Endothelial cell (in vitro differentiated cells): ENCODE data around the gene RAB4A. TPM values are rescaled to one million over a fixed set of nuclear protein-coding genes. Genes with fewer than 3 reads are reported as not detected.

ENCODE experiments used
- DNase-seq: peaks from one replicate; pipeline ENCODE4 v3.0.0; 2021; ENCODE audit warnings: low spot score
- H3K27ac Mint-ChIP-seq: one replicate; pipeline ENCODE4 v1.8.0; 2021; ENCODE audit warnings: mixed read lengths, inconsistent platforms; ENCODE audit not compliant: unreplicated experiment
- H3K27me3 Mint-ChIP-seq: one replicate; pipeline ENCODE4 v1.8.0; 2021; ENCODE audit warnings: mild to moderate bottlenecking, moderate library complexity, mixed read lengths, inconsistent platforms; ENCODE audit not compliant: unreplicated experiment
- H3K36me3 Mint-ChIP-seq: one replicate; pipeline ENCODE4 v1.8.0; 2021; ENCODE audit warnings: mild to moderate bottlenecking, low read depth, mixed read lengths, inconsistent platforms; ENCODE audit not compliant: unreplicated experiment
- H3K4me1 Mint-ChIP-seq: one replicate; pipeline ENCODE4 v1.8.0; 2021; ENCODE audit warnings: mild to moderate bottlenecking, mixed read lengths, inconsistent platforms; ENCODE audit not compliant: unreplicated experiment
- H3K4me3 Mint-ChIP-seq: one replicate; pipeline ENCODE4 v1.8.0; 2021; ENCODE audit warnings: mild to moderate bottlenecking, mixed read lengths, inconsistent platforms; ENCODE audit not compliant: unreplicated experiment
- H3K9me3 Mint-ChIP-seq: one replicate; pipeline ENCODE4 v1.8.0; 2021; ENCODE audit warnings: mixed read lengths, inconsistent platforms; ENCODE audit not compliant: unreplicated experiment
- total RNA-seq: library from RNA; stranded (reverse); fragmentation: NEBNext Ultra II Directional; extraction: Animal tissue kit (Norgen Biotek cat#: 25700); gene quantifications from one replicate; pipeline ENCODE4 v1.2.1, GENCODE V29; 2021; ENCODE audit not compliant: unreplicated experiment
- TF ChIP-seq, protein P1 (sequence below): fragments of 200-600 bp; sonication (generic); IDR thresholded peaks from one replicate; pipeline ENCODE4 v1.5.0; 2021; ENCODE audit warnings: antibody characterized with exemption; ENCODE audit not compliant: unreplicated experiment

RAB4A gene
- total RNA-seq, 1 donor from 2014 or later: 80.4 TPM

DNA sequence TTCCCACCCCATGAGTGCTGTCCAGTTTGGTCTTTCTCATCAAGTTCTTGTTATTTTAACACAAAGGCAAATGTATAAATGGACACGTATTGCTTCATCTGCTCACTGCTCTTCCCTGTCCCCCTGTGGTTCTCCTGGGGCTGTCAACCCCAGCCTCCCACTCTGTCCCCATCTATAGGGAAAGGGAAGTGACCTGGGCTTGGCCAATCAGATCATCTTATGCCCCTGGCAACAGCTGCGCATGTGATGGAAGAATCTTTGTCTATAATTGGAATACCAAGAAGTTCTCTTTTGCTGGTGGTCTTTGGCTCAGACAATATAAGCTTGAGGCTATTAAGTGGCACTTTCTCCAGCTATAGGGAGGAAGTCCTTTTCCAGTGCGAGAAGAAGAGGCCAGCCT lies 76.6 kb downstream of the RAB4A start:
- H3K4me3 Mint-ChIP-seq: no peak overlapping the region
- H3K27ac Mint-ChIP-seq: no peak overlapping the region
- H3K9me3 Mint-ChIP-seq: no peaks in the 10 kb centered on the region
- no peak for DNase-seq
- H3K27me3 Mint-ChIP-seq: peaks cover 18% of the 10 kb centered on the region
- TF ChIP-seq, protein P1, sequence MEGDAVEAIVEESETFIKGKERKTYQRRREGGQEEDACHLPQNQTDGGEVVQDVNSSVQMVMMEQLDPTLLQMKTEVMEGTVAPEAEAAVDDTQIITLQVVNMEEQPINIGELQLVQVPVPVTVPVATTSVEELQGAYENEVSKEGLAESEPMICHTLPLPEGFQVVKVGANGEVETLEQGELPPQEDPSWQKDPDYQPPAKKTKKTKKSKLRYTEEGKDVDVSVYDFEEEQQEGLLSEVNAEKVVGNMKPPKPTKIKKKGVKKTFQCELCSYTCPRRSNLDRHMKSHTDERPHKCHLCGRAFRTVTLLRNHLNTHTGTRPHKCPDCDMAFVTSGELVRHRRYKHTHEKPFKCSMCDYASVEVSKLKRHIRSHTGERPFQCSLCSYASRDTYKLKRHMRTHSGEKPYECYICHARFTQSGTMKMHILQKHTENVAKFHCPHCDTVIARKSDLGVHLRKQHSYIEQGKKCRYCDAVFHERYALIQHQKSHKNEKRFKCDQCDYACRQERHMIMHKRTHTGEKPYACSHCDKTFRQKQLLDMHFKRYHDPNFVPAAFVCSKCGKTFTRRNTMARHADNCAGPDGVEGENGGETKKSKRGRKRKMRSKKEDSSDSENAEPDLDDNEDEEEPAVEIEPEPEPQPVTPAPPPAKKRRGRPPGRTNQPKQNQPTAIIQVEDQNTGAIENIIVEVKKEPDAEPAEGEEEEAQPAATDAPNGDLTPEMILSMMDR: no peak
- peaks cover 5% of the 10 kb centered on the region for H3K4me1 Mint-ChIP-seq
- peaks cover 5% of the 10 kb centered on the region for H3K36me3 Mint-ChIP-seq

DNA sequence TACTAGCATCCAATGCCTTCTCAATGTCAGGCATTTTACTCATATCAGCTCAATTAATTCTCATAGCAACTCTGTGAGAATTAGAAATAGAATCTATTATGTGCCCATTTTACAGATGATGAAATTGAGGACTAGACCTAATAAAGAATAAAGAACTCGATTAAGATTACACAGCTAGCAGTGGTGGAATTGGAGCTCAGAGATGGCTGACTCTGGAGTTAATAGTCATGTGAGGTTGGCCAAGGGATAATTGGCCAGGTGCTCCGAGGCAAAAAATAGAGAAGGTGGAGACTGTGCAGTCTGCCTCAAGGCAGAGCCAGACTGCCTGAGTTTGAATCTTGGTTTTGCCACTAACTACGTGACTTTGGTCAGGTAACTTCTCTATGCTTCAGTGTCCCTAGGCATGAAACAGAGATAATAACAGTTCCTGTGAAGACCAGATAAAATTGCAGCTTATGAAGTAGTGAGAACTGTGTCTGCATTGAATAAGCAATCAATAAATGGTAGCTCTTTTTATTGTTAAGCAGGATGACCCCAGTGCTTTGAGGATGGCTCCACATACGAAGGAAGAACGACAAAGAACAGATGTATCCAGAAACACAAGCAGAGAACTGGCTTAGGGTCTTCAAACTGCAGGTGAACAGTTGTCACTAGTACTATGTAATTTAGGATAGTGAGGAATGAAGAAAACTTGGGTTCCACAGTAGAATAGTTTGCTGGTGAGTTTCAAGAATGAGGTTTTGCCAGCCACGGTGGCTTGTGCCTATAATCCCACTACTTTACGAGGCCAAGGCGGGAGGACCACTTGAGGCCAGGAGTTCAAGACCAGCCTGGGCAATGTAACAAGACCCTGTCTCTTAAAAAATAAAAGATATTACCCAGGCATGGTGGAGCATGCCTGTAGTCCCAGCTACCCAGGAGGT lies 78.8 kb downstream of the RAB4A start:
- H3K27ac Mint-ChIP-seq: no peak overlapping the region
- peaks cover 5% of the 10 kb centered on the region for H3K27me3 Mint-ChIP-seq
- H3K9me3 Mint-ChIP-seq: no peaks in the 10 kb centered on the region
- TF ChIP-seq, protein P1: no peak
- H3K4me1 Mint-ChIP-seq: no peaks in the 10 kb centered on the region
- no peak for DNase-seq
- H3K36me3 Mint-ChIP-seq: no peaks in the 10 kb centered on the region
- H3K4me3 Mint-ChIP-seq: no peak overlapping the region

DNA sequence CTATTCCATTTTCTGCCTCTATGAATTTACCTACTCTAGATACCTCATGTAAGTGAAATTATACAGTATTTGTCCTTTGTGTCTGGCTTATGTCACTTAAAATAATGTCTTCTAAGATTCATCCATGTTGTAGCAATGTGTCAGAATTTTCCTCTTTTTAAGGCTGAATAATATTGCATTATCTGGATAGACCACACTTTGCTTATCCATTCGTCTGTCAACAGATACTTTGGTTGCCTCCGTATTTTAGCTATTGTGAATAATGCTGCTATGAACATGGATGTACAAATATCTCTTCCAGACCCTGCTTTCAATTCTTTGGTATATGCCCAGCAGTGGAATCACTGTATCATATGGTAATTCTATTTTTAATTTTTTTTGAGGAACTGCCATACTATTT lies 82.1 kb downstream of the RAB4A start:
- H3K36me3 Mint-ChIP-seq: no peaks in the 10 kb centered on the region
- H3K9me3 Mint-ChIP-seq: no peaks in the 10 kb centered on the region
- DNase-seq: no peak
- TF ChIP-seq, protein P1: no peak
- H3K27ac Mint-ChIP-seq: no peak overlapping the region
- no peaks in the 10 kb centered on the region for H3K27me3 Mint-ChIP-seq
- H3K4me1 Mint-ChIP-seq: no peaks in the 10 kb centered on the region
- H3K4me3 Mint-ChIP-seq: no peak overlapping the region

DNA sequence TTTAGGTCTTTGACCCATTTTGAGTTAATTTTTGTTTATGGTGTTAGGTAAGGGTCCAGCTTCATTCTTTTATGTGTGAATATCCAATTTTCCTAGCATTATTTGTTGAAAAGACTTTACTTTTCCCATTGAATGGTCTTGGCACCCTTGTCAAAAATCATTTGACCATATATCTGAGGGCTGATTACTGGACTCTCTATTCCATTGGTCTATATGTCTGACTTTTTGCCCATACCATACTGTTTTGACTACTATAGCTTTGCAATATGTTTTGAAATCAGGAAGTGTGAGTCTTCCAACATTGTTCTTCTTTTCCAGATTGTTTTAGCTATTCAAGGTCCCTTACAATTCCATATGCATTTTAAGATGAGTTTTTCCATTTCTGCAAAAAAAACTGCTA lies 83.3 kb downstream of the RAB4A start:
- DNase-seq: no peak
- Mint-ChIP-seq H3K4me3 (no peak overlapping the region), H3K27ac (no peak overlapping the region), H3K27me3 (no peaks in the 10 kb centered on the region), H3K36me3 (no peaks in the 10 kb centered on the region), H3K4me1 (no peaks in the 10 kb centered on the region), H3K9me3 (no peaks in the 10 kb centered on the region)
- TF ChIP-seq, protein P1: no peak

Other genes with a start within 250 kb of the RAB4A start
- 6.7 TPM for gene CCSAP, start 71.9 kb downstream of the RAB4A start, total RNA-seq
- 1.5 TPM for gene ACTA1, start 163.0 kb downstream of the RAB4A start, total RNA-seq
- 53.5 TPM for gene NUP133, start 237.2 kb downstream of the RAB4A start, total RNA-seq